GM12878 (cell line): ENCODE results near the gene CAMK2A. TPM values are rescaled to one million over a fixed set of nuclear protein-coding genes. Genes with fewer than 3 reads are reported as not detected.

ENCODE experiments used
- ATAC-seq: fragments of 200-7000 bp; cut with Tn5 transposase; 3 replicates; pipeline ENCODE4 v1.9.1; 2020; ENCODE audit warnings: mild to moderate bottlenecking, moderate library complexity
- BruUV-seq: library from RNA; stranded (reverse); fragments of 400-500 nt; replicated peaks from 2 replicates; lab custom pipeline; 2021; lab: Mats Ljungman, UMichigan
- CTCF ChIA-PET: fragments of 300-600 bp; sonication (Branson Sonifier 250); formaldehyde crosslinking; extraction: SDS; loops from one replicate; lab custom pipeline; 2021; ENCODE audit warnings: inconsistent platforms; lab: Yijun Ruan, JAX
- POLR2A ChIA-PET: fragments of 350-600 bp; formaldehyde crosslinking; extraction: SDS; loops from one replicate; lab custom pipeline; 2021; ENCODE audit warnings: inconsistent platforms; lab: Charles Lee
- RAD21 ChIA-PET: fragments of 300-600 bp; sonication (Branson Sonifier 250); formaldehyde crosslinking; loops from one replicate; lab custom pipeline; 2023; ENCODE audit warnings: antibody characterized with exemption; ENCODE audit not compliant: unreplicated experiment; lab: Charles Lee
- SMC1A ChIA-PET: fragments of 300-600 bp; sonication (Branson Sonifier 250); formaldehyde crosslinking; loops from one replicate; lab custom pipeline; 2023; ENCODE audit not compliant: unreplicated experiment, uncharacterized antibody; lab: Charles Lee
- DNase-seq: peaks from one replicate; pipeline ENCODE4 v3.0.0-alpha.2; 2011; ENCODE audit warnings: low read depth, low spot score
- FAIRE-seq: peaks from 3 replicates; lab custom pipeline; 2011; peaks lifted over from hg19 to GRCh38; lab: Jason Lieb, UNC
- H2AFZ ChIP-seq: 2 replicates; pipeline ENCODE4 v1.6.0; 2011; ENCODE audit warnings: low read depth, low read length, control low read depth; ENCODE audit not compliant: control insufficient read depth
- H3K27ac ChIP-seq: 2 replicates; pipeline ENCODE4 v1.5.1; 2011; ENCODE audit warnings: control low read depth; ENCODE audit not compliant: control insufficient read depth, insufficient read depth
- H3K27me3 ChIP-seq, 2 experiments: replicated peaks in 1 of 2; 2 replicates each; pipeline versions ENCODE4 v1.6.0 to v1.6.1; 2011; ENCODE audit warnings: low read length in 1 of 2; ENCODE audit not compliant: control insufficient read depth in 2 of 2, insufficient read depth in 2 of 2
- H3K36me3 ChIP-seq, 2 experiments: 2 replicates each; pipeline ENCODE4 v1.5.1; 2011; ENCODE audit warnings: low read length in 1 of 2; ENCODE audit not compliant: control insufficient read depth in 2 of 2, insufficient read depth in 2 of 2
- H3K4me1 ChIP-seq: 2 replicates; pipeline ENCODE4 v1.6.1; 2011; ENCODE audit warnings: mild to moderate bottlenecking, low read length, moderate library complexity, mixed read lengths; ENCODE audit not compliant: control insufficient read depth, insufficient read depth
- H3K4me2 ChIP-seq: 2 replicates; pipeline ENCODE4 v1.6.0; 2011; ENCODE audit warnings: control low read depth; ENCODE audit not compliant: control insufficient read depth, insufficient read depth
- H3K4me3 ChIP-seq: fragments of 200-600 bp; sonication (generic); 2 replicates; pipeline ENCODE4 v1.5.1; 2016
- H3K79me2 ChIP-seq: 2 replicates; pipeline ENCODE4 v1.6.0; 2011; ENCODE audit warnings: low read length; ENCODE audit not compliant: control insufficient read depth, insufficient read depth
- H3K9ac ChIP-seq: 2 replicates; pipeline ENCODE4 v1.8.0; 2011; ENCODE audit warnings: low read length, control low read depth, mixed read lengths; ENCODE audit not compliant: control insufficient read depth, insufficient read depth
- H3K9me3 ChIP-seq: replicated peaks from 3 replicates; pipeline ENCODE4 v1.5.1; 2011; ENCODE audit warnings: mild to moderate bottlenecking, low read length; ENCODE audit not compliant: control insufficient read depth, insufficient read depth
- H4K20me1 ChIP-seq: 2 replicates; pipeline ENCODE4 v1.6.0; 2011; ENCODE audit not compliant: control insufficient read depth, insufficient read depth
- BCL11A ChIP-seq: IDR thresholded peaks from 2 replicates; pipeline ENCODE4 v1.6.1; 2011; ENCODE audit warnings: low read depth, low read length
- CHD1 ChIP-seq: IDR thresholded peaks from 2 replicates; pipeline ENCODE4 v1.6.1; 2012; ENCODE audit warnings: low read depth, low read length, improper control_type of control experiment
- CREM ChIP-seq: IDR thresholded peaks from 2 replicates; pipeline ENCODE4 v1.6.1; 2014; ENCODE audit warnings: antibody characterized with exemption, low read depth
- ESRRA ChIP-seq: IDR thresholded peaks from 2 replicates; pipeline ENCODE4 v1.6.1; 2012; ENCODE audit warnings: mild to moderate bottlenecking, low read length, improper control_type of control experiment
- IKZF2 ChIP-seq, 2 experiments: fragments of 450-650 bp; IDR thresholded peaks; 2 replicates each; pipeline ENCODE4 v1.6.1; 2017; ENCODE audit warnings: mild to moderate bottlenecking in 2 of 2, moderate library complexity in 2 of 2
- MYC ChIP-seq: IDR thresholded peaks from 2 replicates; pipeline ENCODE4 v1.6.1; 2011; ENCODE audit warnings: mild to moderate bottlenecking, low read length, moderate library complexity, inconsistent platforms; ENCODE audit not compliant: insufficient read depth, insufficient replicate concordance, insufficient read length, severe bottlenecking
- NBN ChIP-seq: fragments of 450-650 bp; IDR thresholded peaks from 2 replicates; pipeline ENCODE4 v1.6.1; 2016
- POU2F2 ChIP-seq: IDR thresholded peaks from 3 replicates; pipeline ENCODE4 v1.6.1; 2011; ENCODE audit warnings: low read depth, mild to moderate bottlenecking, low read length, borderline replicate concordance
- SMAD5 ChIP-seq: IDR thresholded peaks from 2 replicates; pipeline ENCODE4 v1.6.1; 2016; ENCODE audit warnings: antibody characterized with exemption, low read depth
- SREBF2 ChIP-seq: IDR thresholded peaks from 2 replicates; pipeline ENCODE4 v1.6.1; 2012; ENCODE audit warnings: mild to moderate bottlenecking, low read length
- STAT3 ChIP-seq: IDR thresholded peaks from 2 replicates; pipeline ENCODE4 v1.6.1; 2011; ENCODE audit warnings: low read depth, low read length, improper control_type of control experiment
- TCF3 ChIP-seq: IDR thresholded peaks from 2 replicates; pipeline ENCODE4 v1.6.1; 2012; ENCODE audit warnings: low read depth, mild to moderate bottlenecking, low read length, borderline replicate concordance; ENCODE audit not compliant: insufficient read depth
- ZNF274 ChIP-seq: IDR thresholded peaks from one replicate; pipeline ENCODE4 v1.8.0; 2011; ENCODE audit not compliant: insufficient read length, insufficient read depth
- ZZZ3 ChIP-seq: IDR thresholded peaks from 2 replicates; pipeline ENCODE4 v1.6.1; 2011; ENCODE audit warnings: low read depth; ENCODE audit not compliant: control insufficient read depth, insufficient read length
- WGBS: methylation state at CpG from one replicate; pipeline ENCODE4 v1.1.6; 2016; ENCODE audit warnings: low lambda C conversion rate; ENCODE audit not compliant: insufficient replicate concordance, insufficient coverage; ENCODE audit errors: missing lambda C conversion rate; 5-methylcytosine and 5-hydroxymethylcytosine counted together
- in situ Hi-C: fragments of 300-500 bp; cut with MboI; formaldehyde crosslinking; loops from 9 replicates; pipeline ENCODE4 v1.14.3; 2018; ENCODE audit warnings: mixed read lengths
- intact Hi-C: fragments of 100-400 bp; cut with micrococcal nuclease; formaldehyde crosslinking; loops from one replicate; pipeline ENCODE4 v1.14.2; 2022; ENCODE audit not compliant: unreplicated experiment
- polyA plus RNA-seq, 11 experiments: library from polyadenylated mRNA; depleted of rRNA in 4 of 11; unstranded in 6 of 11; stranded (reverse) in 5 of 11; fragments of >200 nt; fragmentation: Nextera tagmentation in 4 of 11; fragmentation: Illumina TruSeq in 1 of 11; extraction: Ambion mirVana in 4 of 11; extraction: Trizol in 1 of 11; gene quantifications; 1 replicate in 1 of 11; 2 replicates in 10 of 11; pipeline versions ENCODE4 v1.2.1 to v1.2.3, GENCODE V29; 2011 to 2016; ENCODE audit warnings: inconsistent platforms in 2 of 11, missing spikeins in 2 of 11, low read depth in 1 of 11
- total RNA-seq, 4 experiments: library from RNA; depleted of rRNA in 3 of 4; stranded (reverse); fragments of >200 nt in 3 of 4; fragmentation: Illumina TruSeq in 1 of 4; extraction: Trizol in 1 of 4; gene quantifications; 2 replicates each; pipeline versions ENCODE4 v1.2.1 to v1.2.3, GENCODE V29; 2013 to 2021

The CAMK2A gene
- total and polyA plus RNA-seq, 10 of the 15 experiments (the other 5 are each of a cell fraction or from before 2014, with no cell fraction given): 0.11 TPM; not detected in 9

- Histone ChIP-seq H4K20me1 (no peaks in the 10 kb centered on the region), H3K9ac (no peak overlapping the region), H2AFZ (no peak overlapping the region), H3K4me2 (no peak overlapping the region), H3K4me1 (no peaks in the 10 kb centered on the region), H3K79me2 (no peaks in the 10 kb centered on the region), H3K27me3 (no peaks in the 10 kb centered on the region; a peak in 2 of 4 replicates), H3K9me3 (no peaks in the 10 kb centered on the region), H3K36me3 (no peaks in the 10 kb centered on the region), H3K4me3 (no peak overlapping the region), H3K27ac (no peak overlapping the region)
- WGBS: 25% methylated on average over 2 of the region's 2 CpGs
- FAIRE-seq (no peak), ATAC-seq (no peak), DNase-seq (no peak)
- SMC1A ChIA-PET: no interaction called here
- no TSS peak for BruUV-seq
- CTCF ChIA-PET: no interaction called here
- TF ChIP-seq NBN (no peak), IKZF2 (IDR thresholded peaks at IDR 0.05) (no peak), STAT3 (no peak), CHD1 (no peak), ZZZ3 (no peak), SREBF2 (no peak), BCL11A (no peak), ZNF274 (no peak), SMAD5 (no peak), MYC (no peak), CREM (no peak), ESRRA (no peak), TCF3 (no peak), POU2F2 (no peak)
- POLR2A ChIA-PET: interaction anchor here (0.6 kb wide), 1 partner anchor 254 kb away, joined by 4 read pairs; no protein-coding TSS in a partner anchor
- in situ Hi-C loops: no loop called here
- intact Hi-C loops: no loop called here
- RAD21 ChIA-PET: interaction anchor here (1.3 kb wide), 1 partner anchor 27 kb away, joined by 4 read pairs; no protein-coding TSS in a partner anchor
These were observed 38.9 kb upstream of the CAMK2A start for GRCh38 chr5:150328515-150328914.
